HG02759 (cell line): ENCODE measurements around the gene MYLK.

Experiments used
- ATAC-seq: cut with Tn5 transposase; IDR thresholded peaks from one replicate; pipeline ENCODE4 v1.9.1; 2021; ENCODE audit warnings: mild to moderate bottlenecking, moderate library complexity; ENCODE audit not compliant: unreplicated experiment

Gene MYLK

GRCh38 chr3:123568034-123568433 lies 316.1 kb downstream of the MYLK start:
- no peak for ATAC-seq

- no peak for ATAC-seq
Observed at GRCh38 chr3:123564056-123564455, 320.1 kb downstream of the MYLK start.

- no peak for ATAC-seq
Observed at GRCh38 chr3:123562547-123562946, 321.6 kb downstream of the MYLK start.

- no peak for ATAC-seq
Observed at GRCh38 chr3:123561188-123561587, 322.9 kb downstream of the MYLK start.
